ENCODE data around the gene TMEM52. TPM values are rescaled to one million over a fixed set of nuclear protein-coding genes. Genes with fewer than 3 reads are reported as not detected.

Gene TMEM52
- total RNA-seq, 4 donors from 2014 or later, result 0.40 to 3.1 (median 1.8) TPM

GRCh38 chr1:1903224-1903623, 15.9 kb downstream of the TMEM52 start:
- Histone ChIP-seq H3K27me3 (peaks cover 10% of the 10 kb centered on the region), H3K4me3 (no peak overlapping the region), H3K4me1 (peaks cover 0 to 24% (median 6%) of the 10 kb centered on the region in 3 donors), H3K9me3 (no peaks in the 10 kb centered on the region), H3K36me3 (no peaks in the 10 kb centered on the region), H3K27ac (no peak overlapping the region)
- no peak for ATAC-seq
- WGBS, 2 donors (ENCODE audit: low coverage in 1 of 2), result 90 to 100% methylated on average over 4 to 9 of the region's 12 CpGs
- TF ChIP-seq POLR2AphosphoS5 (IDR thresholded peaks at IDR 0.05), result no peak
- no peak for TF ChIP-seq POLR2A (IDR thresholded peaks at IDR 0.05)
- TF ChIP-seq EP300 (IDR thresholded peaks at IDR 0.05), result no peak
- TF ChIP-seq CTCF (IDR thresholded peaks at IDR 0.05), result no peak

GRCh38 chr1:1901641-1902294, 17.3 kb downstream of the TMEM52 start:
- no peak for ATAC-seq
- peaks cover 0 to 11% (median 0%) of the 10 kb centered on the region in 3 donors for H3K4me1 ChIP-seq
- no peak overlapping the region for H3K27ac ChIP-seq
- TF ChIP-seq POLR2A (IDR thresholded peaks at IDR 0.05), result no peak
- TF ChIP-seq EP300 (IDR thresholded peaks at IDR 0.05), result no peak
- TF ChIP-seq CTCF (IDR thresholded peaks at IDR 0.05), result no peak
- no peak for TF ChIP-seq POLR2AphosphoS5 (IDR thresholded peaks at IDR 0.05)
- no peak overlapping the region for H3K4me3 ChIP-seq
- H3K27me3 ChIP-seq, result peaks cover 16% of the 10 kb centered on the region
- WGBS, 2 donors (ENCODE audit: low coverage in 1 of 2), result 62% methylated on average over 6 of the region's 13 CpGs; no CpG with 5 or more reads in 1 of the 2 donors
- H3K36me3 ChIP-seq, result no peaks in the 10 kb centered on the region
- H3K9me3 ChIP-seq, result no peaks in the 10 kb centered on the region

- 88 to 90% methylated on average over 3 of the region's 14 CpGs for WGBS, 2 donors (ENCODE audit: low coverage in 1 of 2)
- Histone ChIP-seq H3K4me1 (peaks cover 0 to 4% (median 0%) of the 10 kb centered on the region in 3 donors), H3K4me3 (no peak overlapping the region), H3K27me3 (peaks cover 23% of the 10 kb centered on the region), H3K27ac (no peak overlapping the region), H3K9me3 (no peaks in the 10 kb centered on the region), H3K36me3 (no peaks in the 10 kb centered on the region)
- ATAC-seq, result no peak
- TF ChIP-seq CTCF (IDR thresholded peaks at IDR 0.05), result no peak
- no peak for TF ChIP-seq POLR2A (IDR thresholded peaks at IDR 0.05)
- TF ChIP-seq EP300 (IDR thresholded peaks at IDR 0.05), result no peak
- TF ChIP-seq POLR2AphosphoS5 (IDR thresholded peaks at IDR 0.05), result no peak
These were observed 18.0 kb downstream of the TMEM52 start for GRCh38 chr1:1900883-1901640.

GRCh38 chr1:1899967-1900327, 19.1 kb downstream of the TMEM52 start:
- WGBS, 2 donors (ENCODE audit: low coverage in 1 of 2), result no CpG with 5 or more reads among the region's 9 CpGs
- H3K4me3 ChIP-seq, result no peak overlapping the region
- ATAC-seq, result no peak
- peaks cover 34% of the 10 kb centered on the region for H3K27me3 ChIP-seq
- H3K36me3 ChIP-seq, result no peaks in the 10 kb centered on the region
- H3K4me1 ChIP-seq, result peaks cover 0 to 7% (median 2%) of the 10 kb centered on the region in 3 donors
- no peak overlapping the region for H3K27ac ChIP-seq
- no peak for TF ChIP-seq POLR2AphosphoS5 (IDR thresholded peaks at IDR 0.05)
- no peak for TF ChIP-seq POLR2A (IDR thresholded peaks at IDR 0.05)
- no peak for TF ChIP-seq EP300 (IDR thresholded peaks at IDR 0.05)
- TF ChIP-seq CTCF (IDR thresholded peaks at IDR 0.05), result no peak
- H3K9me3 ChIP-seq, result no peaks in the 10 kb centered on the region

Measured in gastroesophageal sphincter (tissue), 4 donors.